Prostate gland (tissue), 2 donors: ENCODE data around the gene RRP8.

ENCODE experiments used
- CTCF ChIP-seq, 4 experiments: fragments of 200-600 bp in 2 of 4; fragments of 450-650 bp in 2 of 4; sonication (generic) in 2 of 4; IDR thresholded peaks; 1 replicate in 3 of 4; 2 replicates in 1 of 4; pipeline ENCODE4 v1.5.1; 2016 to 2019; ENCODE audit warnings: antibody characterized with exemption in 4 of 4, mild to moderate bottlenecking in 2 of 4, moderate library complexity in 2 of 4
- POLR2A ChIP-seq: fragments of 450-650 bp; IDR thresholded peaks from one replicate; pipeline ENCODE4 v1.6.1; 2016; ENCODE audit warnings: antibody characterized with exemption, mild to moderate bottlenecking
- POLR2AphosphoS5 ChIP-seq: sonication (generic); formaldehyde crosslinking; IDR thresholded peaks from one replicate; pipeline ENCODE4 v1.6.1; 2017; ENCODE audit warnings: antibody characterized with exemption

- TF ChIP-seq CTCF (IDR thresholded peaks at IDR 0.05), result peak in 2 of 4 experiments; percentile 33 to 43
- peak; percentile 81 for TF ChIP-seq POLR2A
- TF ChIP-seq POLR2AphosphoS5, result peak; percentile 85
Observed at GRCh38 chr11:6603287-6604080, at the start of gene RRP8, which contains the start of gene ILK.
